C4-2B (cell line): ENCODE data around the gene NRP2.

Source experiments
- H3K27ac ChIP-seq: fragments of 450-650 bp; 2 replicates; pipeline ENCODE4 v1.5.1; 2017
- ZFX ChIP-seq: fragments of 450-650 bp; IDR thresholded peaks from 2 replicates; pipeline ENCODE4 v1.6.1; 2017
- TF ChIP-seq, protein P1 (sequence below): fragments of 450-650 bp; conservative IDR thresholded peaks from 2 replicates; pipeline ENCODE4 v1.5.1; 2017; ENCODE audit warnings: mild to moderate bottlenecking

NRP2 gene

DNA sequence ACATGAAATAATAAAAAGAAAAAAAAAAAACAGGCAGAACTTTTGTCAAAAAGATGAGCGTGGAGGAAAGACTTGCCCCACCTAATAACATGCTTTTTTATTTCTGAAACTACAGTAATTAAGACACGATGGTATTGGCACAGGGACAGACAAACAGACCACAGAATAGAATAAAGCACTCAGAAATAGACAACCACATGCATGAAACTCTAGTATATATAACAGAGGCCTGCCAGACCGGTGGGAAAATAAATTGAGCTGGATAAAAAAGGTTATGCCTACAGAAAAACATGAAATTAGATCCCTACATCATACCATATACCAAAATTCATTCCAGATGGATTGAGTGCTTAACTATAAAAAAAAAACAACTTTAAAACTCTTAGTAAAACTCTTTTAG, 163.1 kb downstream of the NRP2 start:
- no peak overlapping the region for H3K27ac ChIP-seq
- TF ChIP-seq, protein P1, sequence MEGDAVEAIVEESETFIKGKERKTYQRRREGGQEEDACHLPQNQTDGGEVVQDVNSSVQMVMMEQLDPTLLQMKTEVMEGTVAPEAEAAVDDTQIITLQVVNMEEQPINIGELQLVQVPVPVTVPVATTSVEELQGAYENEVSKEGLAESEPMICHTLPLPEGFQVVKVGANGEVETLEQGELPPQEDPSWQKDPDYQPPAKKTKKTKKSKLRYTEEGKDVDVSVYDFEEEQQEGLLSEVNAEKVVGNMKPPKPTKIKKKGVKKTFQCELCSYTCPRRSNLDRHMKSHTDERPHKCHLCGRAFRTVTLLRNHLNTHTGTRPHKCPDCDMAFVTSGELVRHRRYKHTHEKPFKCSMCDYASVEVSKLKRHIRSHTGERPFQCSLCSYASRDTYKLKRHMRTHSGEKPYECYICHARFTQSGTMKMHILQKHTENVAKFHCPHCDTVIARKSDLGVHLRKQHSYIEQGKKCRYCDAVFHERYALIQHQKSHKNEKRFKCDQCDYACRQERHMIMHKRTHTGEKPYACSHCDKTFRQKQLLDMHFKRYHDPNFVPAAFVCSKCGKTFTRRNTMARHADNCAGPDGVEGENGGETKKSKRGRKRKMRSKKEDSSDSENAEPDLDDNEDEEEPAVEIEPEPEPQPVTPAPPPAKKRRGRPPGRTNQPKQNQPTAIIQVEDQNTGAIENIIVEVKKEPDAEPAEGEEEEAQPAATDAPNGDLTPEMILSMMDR, result no peak
- no peak for TF ChIP-seq ZFX
